HG03354 (cell line): ENCODE results near the gene TM4SF5.
A peak's percentile ranks its signal among the peaks of the same experiment; 100 is the strongest.

Source experiments
- ATAC-seq: cut with Tn5 transposase; IDR thresholded peaks from one replicate; pipeline ENCODE4 v1.9.1; 2021; ENCODE audit warnings: mild to moderate bottlenecking; ENCODE audit not compliant: unreplicated experiment, poor library complexity, severe bottlenecking

The TM4SF5 gene

GRCh38 chr17:4788159-4788806 lies 16.6 kb downstream of the TM4SF5 start:
- ATAC-seq = no peak

GRCh38 chr17:4788807-4789700 lies 17.4 kb downstream of the TM4SF5 start, which contains the start of gene GLTPD2:
Gene GLTPD2 (plus strand): TSS chr17:4788964. CDS start chr17:4789012, 48 bp downstream.
- ATAC-seq = no peak

- no peak for ATAC-seq
These were observed 17.9 kb downstream of the TM4SF5 start for GRCh38 chr17:4789701-4789950.

GRCh38 chr17:4789951-4790704 lies 18.4 kb downstream of the TM4SF5 start:
- ATAC-seq = peak; percentile 82

GRCh38 chr17:4790705-4791088 lies 19.0 kb downstream of the TM4SF5 start:
- ATAC-seq = no peak

GRCh38 chr17:4795168-4795567 lies 23.5 kb downstream of the TM4SF5 start:
- no peak for ATAC-seq

GRCh38 chr17:4796552-4796920 lies 24.9 kb downstream of the TM4SF5 start:
- no peak for ATAC-seq

GRCh38 chr17:4800462-4801196 lies 28.9 kb downstream of the TM4SF5 start:
- ATAC-seq = no peak

GRCh38 chr17:4802228-4802627 lies 30.5 kb downstream of the TM4SF5 start, which contains the start of gene C17orf114:
Gene C17orf114 (minus strand): TSS chr17:4802328.
- ATAC-seq = no peak

GRCh38 chr17:4806456-4806776 lies 34.7 kb downstream of the TM4SF5 start:
- ATAC-seq = no peak

GRCh38 chr17:4806777-4807604 lies 35.3 kb downstream of the TM4SF5 start, which contains the start of gene PLD2:
Gene PLD2 (plus strand): TSS chr17:4807152. CDS start chr17:4807773, 621 bp downstream.
- ATAC-seq = peak; percentile 95

- ATAC-seq = no peak
These were observed 36.1 kb downstream of the TM4SF5 start for GRCh38 chr17:4807605-4808377.

GRCh38 chr17:4808378-4808767 lies 36.7 kb downstream of the TM4SF5 start:
- ATAC-seq = no peak

GRCh38 chr17:4810696-4811290 lies 39.1 kb downstream of the TM4SF5 start:
- ATAC-seq = no peak

- ATAC-seq = no peak
These were observed 39.8 kb downstream of the TM4SF5 start for GRCh38 chr17:4811471-4811870.

GRCh38 chr17:4812690-4813089 lies 41.0 kb downstream of the TM4SF5 start:
- ATAC-seq = no peak

GRCh38 chr17:4815043-4815675 lies 43.5 kb downstream of the TM4SF5 start:
- no peak for ATAC-seq

- no peak for ATAC-seq
These were observed 45.1 kb downstream of the TM4SF5 start for GRCh38 chr17:4816826-4817225.
